GM21390 (cell line): Measurements from ENCODE around the gene SEC24D.

Experiments
- ATAC-seq: cut with Tn5 transposase; IDR thresholded peaks from one replicate; pipeline ENCODE4 v1.9.1; 2021; ENCODE audit not compliant: unreplicated experiment

SEC24D gene

DNA sequence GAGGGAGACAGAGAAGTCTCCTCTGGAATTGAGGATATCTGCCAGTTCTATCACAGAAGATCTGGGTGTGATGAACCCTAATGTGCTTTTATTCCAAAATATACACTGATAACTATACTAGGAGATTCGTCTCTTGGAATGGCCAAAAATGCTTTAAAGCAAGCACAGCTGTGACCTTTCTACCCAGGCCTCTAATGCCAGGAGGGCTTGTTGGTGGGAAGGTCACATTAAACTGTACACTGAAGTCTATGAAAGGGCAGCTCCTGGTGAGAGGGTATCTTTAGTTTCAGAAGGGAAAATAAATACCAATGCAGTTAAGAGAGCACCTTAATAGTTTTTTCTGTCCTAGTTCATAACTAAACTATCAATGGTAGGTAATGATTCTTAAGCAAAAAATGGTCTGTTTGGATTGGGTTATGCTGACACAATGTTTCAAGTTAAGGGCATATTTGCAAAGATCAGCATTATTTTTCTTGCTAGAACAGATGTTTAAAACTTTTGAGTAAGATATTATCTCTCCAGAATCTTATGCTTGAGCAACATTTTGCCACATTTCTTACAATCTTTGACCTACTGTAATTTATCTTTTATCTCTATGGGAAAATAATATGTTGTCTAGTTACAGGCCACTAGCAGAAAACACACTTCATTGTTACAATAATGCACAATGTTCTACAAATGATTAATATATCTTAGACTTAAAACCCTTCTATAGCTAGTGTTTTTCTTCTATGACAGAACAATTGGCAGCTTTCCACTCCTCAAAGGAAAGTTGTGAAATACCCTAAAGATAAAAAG, 59.6 kb downstream of the SEC24D start:
- no peak for ATAC-seq

DNA sequence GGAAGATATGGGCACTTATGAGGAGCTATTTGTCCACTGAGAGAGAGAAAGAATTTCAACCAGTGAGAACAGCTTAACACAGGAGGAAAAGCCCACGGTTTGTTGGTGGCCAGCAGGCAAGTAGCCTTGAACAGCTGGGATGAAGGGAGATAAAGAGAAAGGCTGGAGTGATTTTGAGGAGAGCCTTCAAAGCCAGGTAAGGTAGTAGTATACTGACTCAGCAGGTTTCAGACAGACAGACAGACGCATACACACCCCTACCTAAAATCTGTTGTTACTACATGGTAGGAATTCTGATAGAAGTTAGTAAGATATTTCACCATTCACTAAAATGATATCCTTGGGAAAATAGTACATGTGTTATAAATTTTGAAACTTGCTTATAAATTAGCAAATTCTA, 60.5 kb downstream of the SEC24D start:
- ATAC-seq: no peak

DNA sequence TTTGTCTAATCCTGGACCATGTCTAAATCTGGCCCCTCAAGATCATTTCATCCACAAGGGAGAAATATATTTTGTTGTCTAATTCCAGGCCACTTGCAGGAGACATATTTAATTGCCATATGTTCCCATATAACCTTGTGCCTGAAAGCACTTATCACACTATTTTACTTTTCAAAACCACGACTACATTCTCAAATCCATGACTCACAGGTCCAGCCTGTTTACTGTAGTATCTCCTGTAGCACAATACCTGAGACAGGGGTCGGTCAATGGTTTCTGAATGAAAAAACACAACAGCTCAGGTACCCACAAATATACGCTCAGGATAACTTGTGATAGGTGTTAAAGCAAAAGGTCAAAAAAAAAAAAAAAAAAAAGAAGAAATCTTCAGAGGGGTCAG, 60.9 kb downstream of the SEC24D start:
- ATAC-seq: no peak

DNA sequence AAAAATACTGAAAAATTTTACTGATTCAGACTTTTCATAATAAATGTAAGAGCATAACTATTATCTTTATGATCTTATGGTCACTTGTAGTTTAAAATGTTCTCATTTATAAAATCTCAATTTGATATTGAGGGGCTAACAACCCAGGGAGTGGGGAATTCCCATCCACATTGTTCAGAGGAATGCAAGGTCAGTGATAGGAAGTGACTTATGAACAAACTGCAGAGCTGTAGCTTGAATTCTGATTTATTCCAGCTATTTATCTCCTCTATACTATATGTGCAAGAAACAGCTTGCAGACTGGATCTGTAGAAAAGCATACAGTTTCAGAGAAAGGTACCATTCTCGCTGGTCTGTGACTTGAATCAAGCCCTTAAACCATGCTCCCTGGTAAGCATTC, 61.6 kb downstream of the SEC24D start:
- no peak for ATAC-seq

DNA sequence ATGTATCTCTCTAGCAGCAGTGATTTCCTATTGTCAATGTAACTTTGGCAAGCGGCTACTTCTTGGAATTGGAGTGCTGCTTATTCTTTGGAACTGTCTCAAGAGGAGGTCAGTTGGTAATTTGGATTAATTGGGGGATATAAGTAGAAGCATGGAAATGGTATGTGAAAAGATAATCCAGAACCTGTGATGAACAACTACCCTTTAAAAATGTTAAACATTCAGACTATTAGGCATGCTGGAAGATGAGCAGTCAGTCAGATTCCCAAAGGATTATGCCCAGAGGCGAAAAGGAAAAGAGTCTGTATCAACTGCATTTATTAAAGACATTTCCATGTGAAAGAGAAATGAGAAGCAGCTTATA, 62.5 kb downstream of the SEC24D start:
- ATAC-seq: no peak

DNA sequence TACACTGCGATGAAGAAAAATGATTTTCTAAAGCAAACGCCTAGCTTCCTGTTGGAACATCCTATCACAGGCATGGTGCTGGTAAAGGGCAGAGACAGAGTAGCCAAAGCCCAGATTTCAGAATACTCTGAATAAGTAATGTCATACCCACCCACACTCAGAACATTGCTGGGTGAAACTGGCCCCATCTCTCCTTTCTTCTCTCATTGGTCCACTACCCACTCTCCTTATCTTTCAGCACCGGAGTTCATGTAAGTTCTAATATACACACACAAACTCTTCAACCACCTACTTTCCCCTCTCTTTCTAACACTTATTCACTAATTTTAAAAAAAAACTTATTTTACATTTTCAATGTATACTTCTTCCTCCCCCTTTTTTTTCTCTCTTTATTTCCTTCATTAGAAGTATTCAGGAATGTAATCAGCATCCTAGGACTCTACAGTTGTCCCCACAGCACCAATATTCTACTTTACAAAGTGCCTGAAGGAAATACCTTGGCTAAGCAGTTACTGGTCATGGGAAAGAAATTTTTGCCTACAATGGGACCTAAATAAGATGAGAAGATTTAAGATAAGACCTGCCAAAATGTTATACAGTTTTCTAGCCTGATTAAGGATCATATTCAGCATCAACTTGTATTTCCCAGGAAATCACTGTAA, 63.0 kb downstream of the SEC24D start:
- ATAC-seq: no peak

DNA sequence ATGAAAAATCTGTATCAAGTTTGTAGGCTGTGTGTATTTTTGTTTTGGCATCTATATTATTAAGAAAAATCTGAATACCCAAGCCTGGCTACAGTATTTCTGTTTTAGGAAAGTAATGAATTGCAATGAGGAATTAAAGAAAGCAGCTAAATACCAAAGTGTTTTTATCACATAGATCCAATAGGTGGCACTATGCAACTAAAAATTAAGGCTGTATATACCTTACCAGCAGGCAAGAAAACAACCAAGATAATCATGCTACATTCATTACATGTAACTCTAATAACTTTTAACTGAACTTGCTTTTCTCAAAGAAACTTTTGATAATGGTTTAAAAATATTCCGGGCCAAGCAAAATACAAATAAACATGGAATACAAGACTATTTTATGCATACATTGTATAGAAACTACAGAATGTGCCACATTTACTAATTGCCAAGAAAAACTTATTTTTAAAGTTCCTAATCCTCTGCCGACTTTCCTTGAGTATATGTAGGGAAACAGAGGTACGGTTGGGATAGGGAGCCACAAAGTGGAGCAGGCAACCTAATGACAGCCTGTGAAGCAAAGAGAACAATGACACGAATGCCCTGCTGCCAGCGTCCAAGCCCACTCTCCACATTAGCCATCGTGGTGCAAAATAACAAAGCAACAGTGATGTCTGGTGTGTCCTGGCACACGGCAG, 63.7 kb downstream of the SEC24D start:
- peak; percentile 64 for ATAC-seq

DNA sequence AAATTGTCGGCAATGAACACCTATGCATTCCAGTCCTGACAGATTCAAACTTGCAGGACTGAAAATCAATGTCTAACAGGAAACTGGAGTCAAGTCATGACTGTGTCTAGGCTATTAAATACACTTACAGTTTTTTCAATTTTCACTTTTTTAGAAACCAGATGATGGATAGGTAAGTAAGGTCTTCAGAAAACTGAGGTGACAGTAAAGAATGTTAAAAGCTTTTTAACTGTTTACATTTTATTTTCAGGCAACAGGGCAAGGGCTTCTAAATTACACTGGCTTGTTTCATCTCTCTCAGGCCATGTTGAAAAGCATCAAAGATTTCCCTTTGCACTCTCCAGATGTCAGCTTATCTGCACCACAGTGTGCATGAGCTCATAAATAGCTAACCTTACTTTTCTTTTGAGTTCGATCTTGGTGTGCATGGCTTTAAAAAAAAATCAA, 65.2 kb downstream of the SEC24D start:
- no peak for ATAC-seq

DNA sequence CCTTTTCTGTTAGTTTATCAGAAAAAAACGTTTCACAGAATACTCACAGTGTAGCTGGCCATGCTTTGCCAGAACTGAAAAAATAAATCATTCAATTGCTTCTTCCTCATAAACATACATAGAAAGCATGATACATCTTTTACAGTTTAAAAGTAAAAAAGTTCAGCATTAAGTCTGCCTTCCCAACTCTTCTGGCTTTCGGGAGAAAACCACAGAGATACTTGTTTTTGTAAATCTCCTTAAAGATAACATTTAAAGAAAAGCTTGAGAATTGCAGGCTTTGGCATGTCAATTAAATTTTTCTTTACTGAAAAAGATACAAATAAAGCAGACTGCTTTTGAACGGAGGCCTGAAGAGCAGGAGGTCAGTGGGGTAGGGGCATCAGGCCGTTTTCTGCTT, 66.8 kb downstream of the SEC24D start:
- ATAC-seq: no peak

DNA sequence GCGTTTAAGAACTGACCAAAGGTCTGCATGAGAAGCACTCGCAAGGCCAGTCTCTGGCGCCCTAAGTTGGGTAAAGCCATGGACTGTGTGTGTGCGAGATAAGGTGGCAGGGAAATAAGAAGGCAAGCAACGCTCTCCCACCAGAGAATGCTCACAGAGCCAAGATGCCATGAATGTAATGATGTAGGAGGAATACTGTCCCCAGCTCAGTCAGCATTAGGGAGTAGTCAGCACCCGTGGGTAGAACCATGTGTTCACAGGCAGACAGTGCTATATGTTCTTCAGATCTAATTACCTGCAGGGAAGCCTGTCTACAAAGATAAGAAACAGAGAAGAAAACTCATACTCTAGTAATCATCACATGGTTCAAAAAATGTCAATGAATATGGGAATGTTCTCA, 68.8 kb downstream of the SEC24D start:
- no peak for ATAC-seq

DNA sequence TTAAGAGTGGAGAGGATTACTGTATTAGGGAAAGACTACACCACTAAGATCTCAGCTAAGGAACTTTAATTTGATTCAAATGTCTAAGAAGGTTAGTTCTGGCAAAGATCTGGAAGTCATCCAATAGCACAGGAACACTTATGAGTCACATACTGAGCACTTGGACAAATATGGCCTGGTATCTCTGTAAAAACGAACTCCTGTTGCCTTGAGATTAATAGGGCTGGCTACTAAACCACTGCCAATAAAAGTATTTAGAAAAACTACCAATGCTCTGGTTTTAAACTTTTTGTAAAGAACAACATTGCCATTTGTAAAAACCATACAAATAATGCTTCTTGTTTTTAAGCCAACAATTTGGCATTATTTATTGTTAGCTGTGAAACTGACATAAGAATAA, 70.5 kb downstream of the SEC24D start:
- ATAC-seq: no peak

DNA sequence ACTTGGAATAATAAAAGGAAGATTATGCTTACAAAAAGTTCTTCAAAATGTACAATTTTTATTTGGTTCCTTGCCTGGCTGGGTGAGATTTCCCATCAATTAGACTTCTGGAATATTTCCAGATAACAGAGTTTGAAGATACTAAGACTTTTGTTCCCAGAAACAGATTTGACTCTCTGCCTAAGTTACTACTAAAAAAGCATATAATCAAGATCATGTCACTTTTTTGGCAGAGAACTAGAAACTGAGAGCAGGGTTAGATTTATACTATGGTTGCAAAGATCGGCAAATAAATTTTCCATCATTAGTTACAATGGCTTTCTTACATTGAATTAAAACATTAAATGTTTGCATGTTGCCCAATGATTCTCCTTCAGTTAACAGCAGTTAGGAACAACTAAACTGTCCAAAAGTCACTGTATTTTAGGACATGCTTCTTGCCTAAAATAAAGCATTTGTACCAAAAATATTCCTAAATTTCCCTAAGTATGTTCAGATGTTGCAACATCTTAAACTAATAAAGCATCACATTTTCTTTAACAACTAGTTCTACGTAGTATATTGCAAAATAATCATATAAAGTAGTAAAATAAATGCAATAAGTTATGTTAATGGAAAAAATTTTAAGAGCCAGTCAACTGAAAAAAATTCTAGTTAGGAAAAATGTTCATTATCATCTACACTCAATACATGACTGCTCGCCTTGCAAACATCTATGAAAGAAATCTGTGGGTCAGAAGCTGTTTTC, 73.0 kb downstream of the SEC24D start:
- no peak for ATAC-seq

DNA sequence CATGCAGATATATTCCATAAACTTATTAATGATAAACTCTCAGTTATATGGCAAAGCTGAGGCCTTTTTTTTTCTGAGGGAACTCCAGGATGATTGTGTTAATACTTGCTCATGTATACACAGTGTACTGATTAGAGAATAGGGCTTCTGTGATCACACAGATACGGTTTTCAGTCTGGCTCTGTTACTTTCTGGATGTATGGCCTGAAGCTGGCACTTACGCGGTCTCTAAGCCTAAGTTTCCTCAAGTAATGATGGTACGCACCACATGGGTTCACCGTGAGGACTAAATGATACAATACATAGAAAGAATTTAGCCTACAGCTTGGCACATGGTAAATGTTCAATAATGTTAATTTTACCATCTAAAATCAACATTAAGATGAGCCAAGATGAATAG, 73.8 kb downstream of the SEC24D start:
- no peak for ATAC-seq

DNA sequence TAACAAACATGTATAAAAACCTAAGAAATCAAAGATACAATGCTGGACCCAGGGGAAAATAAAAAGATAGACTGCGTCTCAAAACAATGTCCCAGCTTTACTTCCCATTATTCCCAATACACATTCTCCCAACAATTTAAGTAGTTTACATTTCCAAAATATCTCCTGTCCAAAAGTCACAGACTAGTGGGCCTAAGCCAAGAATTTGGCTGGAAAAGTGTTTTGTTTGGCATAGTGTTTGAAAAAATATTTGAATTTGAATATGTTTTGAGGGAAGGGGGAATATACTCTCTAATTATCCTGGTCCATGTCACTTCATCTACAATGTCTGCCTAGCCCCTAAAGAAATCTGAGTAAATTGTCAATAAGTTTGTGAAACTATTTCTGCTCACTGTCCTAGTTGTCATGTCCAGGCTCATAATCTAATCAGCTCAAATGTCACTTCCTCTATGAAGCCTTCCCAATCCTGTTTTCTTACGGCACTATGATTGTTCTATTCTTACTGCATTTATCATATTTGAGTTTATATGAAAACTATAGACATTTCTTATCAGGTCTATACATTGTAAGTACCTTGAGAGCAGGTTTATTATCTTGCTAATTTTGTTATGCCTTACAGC, 74.4 kb downstream of the SEC24D start:
- no peak for ATAC-seq

DNA sequence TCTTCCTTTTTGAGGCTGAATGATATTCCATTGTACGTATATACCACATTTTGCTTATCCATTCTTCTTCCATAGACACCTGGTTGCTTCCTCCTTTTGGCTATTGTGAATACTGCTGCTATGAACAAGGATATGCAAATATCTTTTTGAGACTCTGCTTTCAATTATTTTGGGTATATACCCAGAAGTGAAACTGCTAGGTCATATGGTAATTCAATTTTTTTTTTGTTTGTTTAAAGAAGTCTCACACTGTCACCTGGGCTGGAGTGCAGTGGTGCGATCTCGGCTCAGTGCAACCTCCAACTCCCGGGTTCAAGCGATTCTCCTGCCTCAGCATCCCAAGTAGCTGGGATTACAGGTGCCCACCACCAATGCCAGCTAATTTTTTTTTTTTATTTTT, 75.4 kb downstream of the SEC24D start:
- peak; percentile 98 for ATAC-seq

DNA sequence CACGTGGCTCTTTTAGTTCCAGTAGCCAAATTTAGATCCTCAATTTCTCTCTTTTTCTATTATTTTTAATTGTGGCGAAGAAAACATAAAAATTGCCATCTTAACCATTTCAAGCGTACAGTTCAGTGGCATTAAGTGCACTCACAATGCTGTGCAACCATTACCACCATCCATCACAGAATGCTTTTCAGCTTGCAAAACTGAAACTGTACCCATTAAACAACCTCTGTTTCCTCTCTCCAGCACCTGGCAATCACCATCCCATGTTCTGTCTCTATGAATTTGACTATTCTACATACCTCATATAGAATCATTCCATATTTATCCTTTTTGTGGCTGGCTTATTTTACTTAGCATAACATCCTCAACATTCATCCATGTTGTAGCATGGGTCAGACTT, 75.8 kb downstream of the SEC24D start:
- ATAC-seq: peak; percentile 49

DNA sequence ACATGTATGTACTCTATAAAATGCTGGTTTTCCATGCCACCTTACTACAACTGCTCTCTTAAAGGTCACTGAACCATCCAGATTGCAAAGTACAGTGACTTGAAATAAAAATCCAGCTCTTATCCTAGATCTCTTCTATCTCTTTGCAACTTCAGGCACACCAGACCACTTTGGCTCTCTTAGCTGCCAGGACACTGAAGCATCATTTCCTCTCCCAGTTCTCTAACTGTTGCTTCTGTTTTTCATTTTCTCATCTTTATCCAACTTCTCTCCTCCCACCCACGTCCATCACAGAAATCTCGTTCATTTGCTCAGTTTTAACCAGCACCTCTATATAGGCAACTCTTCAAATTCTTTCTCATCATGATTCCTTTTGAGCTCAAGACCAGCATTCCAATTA, 76.4 kb downstream of the SEC24D start:
- no peak for ATAC-seq

DNA sequence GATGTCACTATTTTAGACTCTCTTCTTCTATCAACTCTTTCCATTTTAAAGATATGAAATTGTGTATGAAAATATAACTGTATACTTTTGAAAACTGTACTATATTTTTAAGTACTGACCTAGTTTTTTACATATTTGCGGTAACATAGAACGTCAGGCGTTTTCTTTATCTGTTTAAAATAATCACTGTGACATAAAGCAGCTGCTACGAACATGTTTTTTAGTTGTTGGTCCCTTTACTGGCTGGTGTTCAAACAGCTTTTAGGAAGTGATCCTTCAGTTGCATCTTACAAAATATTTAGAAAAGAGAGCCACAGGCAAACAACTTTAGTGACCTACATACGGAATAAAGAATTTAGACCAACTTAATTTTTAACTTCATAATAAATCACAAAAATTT, 77.6 kb downstream of the SEC24D start:
- no peak for ATAC-seq

DNA sequence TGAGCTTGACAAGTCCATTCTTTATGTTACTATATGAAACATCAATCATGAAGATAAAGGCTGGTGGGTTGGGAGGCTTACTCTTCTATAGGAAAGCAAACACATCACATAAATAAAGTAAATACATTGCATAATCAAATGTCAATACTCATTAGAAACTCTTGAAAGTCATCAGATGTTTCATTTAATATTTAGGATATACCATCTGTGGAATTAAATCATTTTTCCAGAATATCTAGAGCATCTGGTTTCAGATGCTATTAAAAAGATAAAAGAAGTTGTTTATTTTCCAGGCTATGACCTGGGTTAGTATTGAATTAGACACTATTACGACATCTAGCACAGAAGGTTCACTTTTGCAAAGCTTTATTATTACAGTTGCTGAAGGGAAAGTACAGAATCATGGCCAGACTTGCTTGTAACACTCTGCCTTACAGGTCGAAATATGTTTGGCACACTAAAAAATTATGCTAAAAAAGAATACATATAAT, 78.1 kb downstream of the SEC24D start:
- ATAC-seq: no peak

DNA sequence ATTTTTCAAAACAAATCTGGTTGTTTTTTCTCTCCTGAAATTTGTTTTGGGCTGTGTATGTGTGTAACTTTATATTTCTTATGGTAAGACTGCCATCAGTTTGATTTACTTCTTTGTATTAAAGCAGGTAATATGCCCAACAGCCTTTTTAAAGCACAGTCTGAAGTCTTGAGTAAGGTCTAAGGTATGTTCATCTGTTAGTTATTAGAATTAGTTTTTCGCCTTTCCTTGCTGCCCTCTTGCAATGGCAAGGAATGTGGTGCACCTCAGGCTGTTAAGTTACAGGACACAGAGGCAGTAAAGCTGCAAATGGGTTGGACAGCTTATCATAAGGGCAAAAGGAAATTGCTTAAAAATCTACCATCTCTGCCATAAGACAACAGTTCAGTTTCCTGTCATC, 79.0 kb downstream of the SEC24D start:
- no peak for ATAC-seq

DNA sequence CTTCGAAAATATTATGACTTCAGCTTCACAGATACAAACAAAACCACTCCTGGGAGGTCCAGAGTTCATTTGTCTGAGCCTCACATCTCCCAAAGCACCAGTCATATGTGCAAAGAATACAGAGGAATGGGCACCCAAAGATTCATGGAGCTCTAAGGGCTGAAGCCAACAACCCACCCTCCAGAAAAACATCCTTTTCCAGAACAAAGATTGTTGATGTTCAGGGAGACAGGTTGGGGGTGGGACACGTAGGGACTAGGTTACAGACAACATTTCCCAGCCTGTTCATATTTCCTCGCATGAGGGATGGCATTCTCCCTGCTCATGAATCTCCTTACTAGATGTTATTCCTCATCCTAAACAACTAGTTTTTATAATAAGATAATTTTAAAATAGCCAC, 79.5 kb downstream of the SEC24D start:
- no peak for ATAC-seq
